NCI-H128 (cell line): ENCODE data around the gene KLHDC4.
"Not testable (repeated sequence)": the region's sequence is repeated elsewhere in the genome, so short reads cannot be mapped to it uniquely, and the experiment has no call there.

Source experiments
- DNase-seq: peaks from one replicate; lab custom pipeline; 2025; ENCODE audit not compliant: unreplicated experiment; lab: John Stamatoyannopoulos, UW

KLHDC4 gene

DNA sequence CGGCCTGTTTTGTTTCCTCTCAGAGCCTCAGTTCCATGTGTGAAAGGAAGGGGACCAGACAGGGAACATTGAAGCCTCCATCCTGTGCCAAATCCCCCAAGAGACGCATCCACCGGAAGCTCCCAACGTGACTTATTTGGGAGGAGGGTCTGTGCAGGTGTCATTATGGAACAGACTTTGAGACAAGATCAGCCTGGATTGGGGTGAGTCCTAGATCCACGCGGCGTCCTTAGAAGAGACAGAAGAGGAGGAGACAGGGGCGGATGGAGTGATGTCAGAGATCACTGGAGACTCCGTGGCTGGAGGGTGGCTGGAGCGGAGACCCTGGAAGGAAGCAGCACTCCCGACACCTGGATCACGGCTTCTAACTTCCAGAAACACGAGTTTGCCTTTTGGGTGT lies 80.0 kb downstream of the KLHDC4 start:
- DNase-seq: no peak

DNA sequence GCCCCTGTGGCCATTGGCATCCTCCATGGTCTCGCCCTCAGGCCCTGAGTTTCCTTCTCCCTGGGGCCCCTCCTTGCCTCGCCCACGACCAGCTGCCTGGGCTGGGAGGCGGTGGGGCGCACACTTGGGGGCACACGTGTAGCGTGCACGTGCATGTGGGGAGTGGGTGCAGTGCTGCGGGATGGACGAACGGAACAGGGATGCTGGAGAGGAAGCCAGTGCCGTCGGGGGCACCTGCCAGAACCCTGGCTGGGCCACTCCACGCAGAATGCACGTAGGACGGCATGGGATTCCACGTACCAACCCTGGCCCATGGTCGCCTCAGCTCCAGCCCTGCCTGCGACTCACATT lies 80.4 kb downstream of the KLHDC4 start:
- no peak for DNase-seq

DNA sequence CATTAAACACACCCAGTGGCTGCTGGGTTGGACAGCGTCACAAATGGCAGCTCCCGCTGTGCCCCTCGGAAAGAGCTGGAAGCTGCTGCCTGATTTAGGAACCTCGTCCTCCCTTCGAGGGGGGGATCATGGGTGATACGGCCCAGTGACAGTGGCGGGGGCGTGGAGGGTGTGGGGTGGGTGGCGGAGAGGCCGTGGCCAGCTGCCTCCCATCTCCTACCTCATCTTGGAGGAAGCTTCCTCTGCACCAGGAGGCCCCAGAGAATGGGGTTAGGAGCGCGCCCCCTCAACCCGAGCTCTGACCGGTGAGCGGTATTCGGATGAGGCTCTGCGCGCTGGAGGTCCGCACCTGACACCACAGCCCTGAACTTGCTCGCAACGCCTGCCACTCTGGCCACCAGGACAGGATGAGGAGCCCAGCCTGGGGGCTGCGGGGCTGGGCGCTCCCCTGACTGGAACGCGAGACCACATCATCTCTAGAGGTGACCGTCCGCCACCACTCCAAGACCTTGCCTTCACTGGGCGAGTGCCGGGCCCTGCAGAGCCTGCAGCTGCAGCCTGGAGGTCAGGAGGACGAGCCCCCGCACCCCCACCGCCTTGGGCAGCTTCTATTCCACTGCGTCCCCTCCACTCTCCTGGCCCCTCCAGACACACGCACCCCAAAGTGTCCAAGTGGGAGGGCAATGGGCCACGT lies 80.9 kb downstream of the KLHDC4 start:
- no peak for DNase-seq

DNA sequence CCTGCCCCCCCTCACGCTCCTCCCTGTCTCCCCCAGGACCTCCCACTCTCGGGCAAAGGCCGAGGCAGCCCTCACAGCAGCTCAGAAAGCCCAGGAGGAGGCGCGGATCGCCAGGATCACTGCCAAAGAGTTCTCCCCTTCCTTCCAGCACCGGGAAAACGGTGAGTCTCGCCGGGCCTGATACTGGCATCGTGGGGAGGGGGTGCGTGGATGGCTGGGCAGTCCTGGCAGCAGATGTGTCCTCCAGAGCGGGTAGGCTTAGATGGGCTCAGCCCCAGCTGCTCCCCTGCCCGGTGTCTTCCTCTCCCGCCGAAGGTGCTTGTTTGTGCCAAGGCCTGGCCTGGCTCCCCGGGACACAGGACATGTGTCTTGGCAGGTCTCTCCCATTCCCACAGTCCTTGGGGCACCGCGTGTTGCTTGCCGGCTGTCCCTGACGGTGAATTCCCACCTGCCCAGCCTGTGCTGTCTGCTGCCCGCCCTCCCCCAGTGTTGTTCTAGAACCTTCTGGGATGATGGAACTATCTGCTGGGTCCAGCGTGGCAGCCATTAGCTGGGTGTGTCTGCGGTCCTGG lies 81.6 kb downstream of the KLHDC4 start:
- DNase-seq: no peak

DNA sequence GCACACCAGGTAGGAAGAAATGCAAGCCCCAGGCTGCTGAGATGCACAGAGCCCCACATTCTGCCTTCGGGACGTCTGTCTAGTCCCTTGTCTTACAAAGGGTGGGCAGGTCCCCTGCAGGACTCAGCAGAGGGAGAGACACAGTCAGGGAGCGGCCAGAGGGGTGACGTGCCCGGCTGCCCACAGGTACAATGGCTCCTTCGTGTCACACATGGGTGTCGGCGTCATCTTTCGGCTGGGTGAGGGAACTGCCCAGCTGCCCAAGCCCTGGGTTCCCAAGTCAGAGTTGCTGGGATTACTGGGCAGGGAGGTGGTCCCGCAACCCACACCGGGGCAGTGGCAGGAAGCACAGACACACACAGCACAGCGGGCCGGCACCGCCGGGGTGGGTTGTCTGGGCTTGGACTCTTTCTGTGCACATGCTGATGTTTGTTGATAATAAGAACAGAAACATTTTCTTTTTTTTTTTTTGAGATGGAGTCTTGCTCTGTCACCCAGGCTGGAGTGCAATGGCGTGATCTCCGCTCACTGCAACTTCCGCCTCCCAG lies 82.9 kb downstream of the KLHDC4 start:
- DNase-seq: no peak

DNA sequence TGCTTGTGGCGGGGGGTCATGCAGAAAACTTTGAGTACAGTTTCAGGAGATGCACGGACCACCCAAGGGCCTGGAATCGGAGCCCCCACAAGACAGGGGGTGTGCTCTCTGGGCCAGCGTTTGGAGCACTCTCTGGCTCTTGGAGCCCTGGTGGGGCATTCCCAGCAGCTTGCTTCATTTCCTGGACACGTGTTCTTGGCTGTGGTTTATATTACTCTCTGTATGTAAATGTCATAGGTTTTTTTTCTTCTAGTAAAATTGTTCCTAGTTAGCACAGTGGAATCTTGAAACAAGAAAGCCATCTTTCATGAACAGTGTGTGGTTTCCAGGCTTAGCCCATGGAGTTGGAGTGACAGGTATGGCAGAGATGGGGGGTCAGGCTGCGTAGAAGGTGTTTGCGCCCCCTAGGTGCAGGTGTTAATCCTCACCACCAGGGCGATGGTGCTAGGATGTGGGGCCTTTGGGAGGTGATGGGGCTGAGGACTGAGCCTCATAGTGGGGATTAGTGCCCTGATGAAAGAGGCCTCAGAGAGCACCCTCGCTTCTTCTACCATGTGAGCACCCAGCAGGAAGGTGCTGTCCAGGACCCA lies 83.7 kb downstream of the KLHDC4 start:
- no peak for DNase-seq

DNA sequence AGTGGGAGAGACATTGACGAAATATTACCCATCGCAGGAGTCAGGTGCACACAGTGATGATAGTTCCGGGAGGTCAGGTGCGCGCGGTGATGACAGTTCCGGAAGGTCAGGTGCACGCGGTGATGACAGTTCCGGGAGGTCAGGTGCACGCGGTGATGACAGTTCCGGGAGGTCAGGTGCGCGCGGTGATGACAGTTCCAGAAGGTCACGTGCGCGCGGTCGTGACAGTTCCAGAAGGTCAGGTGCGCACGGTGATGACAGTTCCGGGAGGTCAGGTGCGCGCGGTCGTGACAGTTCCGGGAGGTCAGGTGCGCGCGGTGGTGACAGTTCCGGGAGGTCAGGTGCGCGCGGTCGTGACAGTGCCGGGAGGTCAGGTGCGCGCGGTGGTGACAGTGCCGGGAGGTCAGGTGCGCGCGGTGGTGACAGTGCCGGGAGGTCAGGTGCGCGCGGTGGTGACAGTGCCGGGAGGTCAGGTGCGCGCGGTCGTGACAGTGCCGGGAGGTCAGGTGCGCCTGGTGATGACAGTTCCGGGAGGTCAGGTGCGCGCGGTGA lies 84.7 kb downstream of the KLHDC4 start:
- not testable (repeated sequence) for DNase-seq

DNA sequence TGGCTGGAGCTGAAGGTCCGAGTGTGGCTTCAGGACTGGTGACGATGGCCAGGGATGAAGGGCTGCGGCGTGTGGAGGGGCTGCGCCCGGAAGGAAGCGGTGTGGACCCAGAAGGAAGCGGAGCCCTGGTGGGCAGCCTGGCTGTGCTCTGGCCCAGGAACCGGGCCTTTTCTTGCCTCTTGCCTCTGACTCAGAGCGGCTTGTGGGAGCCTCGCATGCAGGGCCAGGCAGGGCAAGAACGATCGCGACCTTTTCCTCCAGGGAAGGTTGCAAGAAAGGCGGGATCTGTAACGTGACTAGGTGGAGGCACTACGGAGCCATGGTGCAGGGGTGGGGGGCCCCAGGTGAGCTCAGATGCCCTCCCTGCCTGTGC lies 85.5 kb downstream of the KLHDC4 start:
- no peak for DNase-seq

DNA sequence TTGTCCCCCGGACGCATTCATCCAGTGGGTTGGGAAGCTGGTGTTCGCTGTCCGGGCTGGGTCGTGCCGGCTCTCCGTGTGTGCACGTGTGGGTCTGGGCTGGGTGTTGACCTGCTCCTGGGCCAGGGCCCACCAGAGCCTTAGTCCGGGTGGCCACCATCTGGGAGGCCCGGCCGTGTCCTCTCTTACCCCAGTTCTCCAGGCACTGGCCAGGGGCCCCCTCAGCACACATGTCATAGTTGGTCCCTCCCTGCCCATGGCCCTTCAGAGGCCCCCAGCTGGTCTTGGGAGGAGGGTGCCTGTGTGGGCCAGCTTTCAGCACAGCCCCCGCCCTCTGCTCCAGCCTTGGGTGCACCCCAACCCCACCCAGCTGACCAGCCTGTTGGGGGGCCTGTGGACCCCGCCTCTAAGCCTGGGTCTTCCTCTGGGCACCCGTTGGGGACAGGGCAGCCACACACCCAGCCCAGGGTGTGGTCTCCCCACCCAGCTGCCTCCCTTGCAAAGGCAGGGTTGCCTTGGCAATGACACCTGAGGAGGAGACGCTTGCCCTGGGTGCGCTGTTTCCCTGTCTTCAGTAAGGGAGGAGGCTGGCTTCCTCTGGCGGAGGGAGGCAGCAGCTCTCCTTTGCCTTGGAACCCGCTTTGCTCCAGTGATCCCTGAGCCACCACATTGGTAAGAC lies 86.1 kb downstream of the KLHDC4 start:
- DNase-seq: no peak

DNA sequence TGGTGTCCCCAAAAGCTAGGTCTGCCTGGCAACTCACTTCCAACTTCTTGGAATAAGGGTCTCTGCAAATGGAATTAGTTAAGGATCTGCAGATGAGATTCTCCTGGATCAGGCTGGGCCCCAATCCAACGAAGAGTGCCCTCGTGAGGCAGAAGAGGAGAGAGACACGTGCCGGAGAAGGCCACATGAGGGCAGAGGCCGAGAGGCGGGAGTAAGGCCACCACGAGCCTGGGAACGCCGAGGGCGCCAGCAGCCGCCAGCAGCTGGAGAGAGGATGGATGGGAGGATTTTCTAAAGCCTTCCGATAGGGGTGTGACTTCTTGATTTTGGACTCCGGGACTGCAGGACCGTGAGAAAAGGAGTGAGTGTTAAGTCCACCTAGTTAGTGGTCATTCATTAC lies 87.2 kb downstream of the KLHDC4 start:
- no peak for DNase-seq

DNA sequence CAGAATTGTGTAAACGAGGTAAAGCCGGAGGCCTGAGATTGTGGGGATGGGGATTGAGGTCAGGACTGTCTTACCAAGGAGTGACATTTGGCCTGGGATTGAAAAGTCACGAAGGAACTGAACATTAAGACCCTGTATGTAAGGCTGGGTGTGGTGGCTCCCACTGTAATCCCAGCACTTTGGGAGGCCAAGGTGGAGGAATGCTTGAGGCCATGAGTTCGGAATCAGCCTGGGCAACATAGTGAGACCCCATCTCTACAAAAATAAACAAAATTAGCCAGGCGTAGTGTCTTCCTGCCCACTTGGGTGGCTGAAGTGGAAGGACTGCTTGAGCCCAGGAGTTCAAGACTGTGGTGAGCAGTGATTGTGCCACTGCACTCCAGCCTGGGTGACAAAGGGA lies 88.0 kb downstream of the KLHDC4 start:
- DNase-seq: no peak

DNA sequence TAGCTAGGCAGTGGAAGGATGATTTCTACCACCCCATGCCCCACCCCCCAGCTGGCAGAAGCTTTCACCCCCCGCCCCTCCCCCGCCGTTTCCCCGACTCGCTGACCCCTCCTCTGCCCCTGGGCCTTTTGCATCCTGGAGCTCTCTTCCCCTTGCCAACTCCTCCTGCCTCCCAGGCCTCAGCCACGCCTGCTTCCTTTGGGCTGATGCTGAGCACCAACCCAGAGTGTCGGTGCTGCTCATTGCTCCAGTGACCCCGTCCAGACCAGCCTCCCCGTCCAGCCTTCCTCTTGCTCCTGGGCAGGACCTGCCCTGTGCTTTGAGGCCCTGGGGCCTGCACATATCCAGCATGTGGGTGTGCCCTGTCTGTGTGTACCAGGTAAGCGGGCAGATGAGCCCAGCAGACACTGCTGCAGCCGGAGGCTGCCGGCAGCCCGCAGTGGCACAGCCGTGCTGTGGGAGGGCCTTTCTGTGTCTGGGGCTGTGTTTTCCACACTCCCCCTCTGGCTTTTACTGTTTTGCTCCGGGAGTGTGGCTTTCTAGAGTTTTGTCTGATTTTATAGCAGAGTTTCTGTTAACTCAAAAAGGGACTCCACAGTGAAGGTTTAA lies 90.6 kb downstream of the KLHDC4 start:
- DNase-seq: no peak

DNA sequence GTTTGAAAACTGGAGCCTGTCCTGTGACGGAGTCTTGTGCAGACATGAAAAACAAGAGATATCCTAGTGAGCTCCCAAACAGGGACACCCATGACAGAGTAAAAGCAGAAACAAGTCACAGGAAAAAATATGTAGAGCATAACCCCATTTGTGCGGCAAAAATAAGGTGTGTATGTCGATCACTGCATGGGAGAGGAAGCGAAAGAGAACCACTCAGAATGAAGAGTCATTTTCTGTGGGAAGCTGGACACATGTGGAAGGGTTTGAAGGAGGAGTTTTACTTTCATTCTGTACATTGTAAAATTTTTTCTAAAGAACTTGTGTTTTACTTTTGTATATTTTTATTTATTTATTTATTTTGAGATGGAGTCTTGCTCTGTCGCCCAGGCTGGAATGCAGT lies 91.4 kb downstream of the KLHDC4 start:
- no peak for DNase-seq

DNA sequence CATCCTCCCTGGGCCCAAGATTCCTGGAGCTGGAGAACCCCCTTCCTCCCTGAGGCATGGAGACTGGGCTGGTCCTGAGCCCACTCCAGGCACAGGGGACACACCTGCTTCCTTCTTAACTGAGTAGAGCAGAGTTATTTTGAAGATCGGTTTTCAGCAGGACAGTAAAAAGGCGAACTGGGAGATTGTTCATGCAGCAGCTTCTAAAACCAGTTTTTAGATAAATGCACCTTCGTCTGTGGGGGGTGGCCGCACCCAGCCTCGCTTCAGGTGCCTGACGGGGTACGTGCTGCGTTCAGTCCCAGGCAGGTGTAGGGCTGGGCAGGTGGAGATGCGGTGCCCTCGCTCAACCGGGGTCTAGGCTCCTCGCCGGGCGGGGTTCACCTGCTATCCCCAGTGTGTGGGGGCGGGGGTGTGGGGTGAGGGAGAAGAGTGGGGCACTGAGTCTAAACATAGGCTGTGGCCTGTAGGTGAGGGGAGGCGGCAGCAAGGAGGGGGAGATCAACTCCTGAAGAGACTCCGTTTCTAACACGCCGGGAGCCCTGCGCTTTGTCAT lies 94.0 kb downstream of the KLHDC4 start:
- DNase-seq: no peak

DNA sequence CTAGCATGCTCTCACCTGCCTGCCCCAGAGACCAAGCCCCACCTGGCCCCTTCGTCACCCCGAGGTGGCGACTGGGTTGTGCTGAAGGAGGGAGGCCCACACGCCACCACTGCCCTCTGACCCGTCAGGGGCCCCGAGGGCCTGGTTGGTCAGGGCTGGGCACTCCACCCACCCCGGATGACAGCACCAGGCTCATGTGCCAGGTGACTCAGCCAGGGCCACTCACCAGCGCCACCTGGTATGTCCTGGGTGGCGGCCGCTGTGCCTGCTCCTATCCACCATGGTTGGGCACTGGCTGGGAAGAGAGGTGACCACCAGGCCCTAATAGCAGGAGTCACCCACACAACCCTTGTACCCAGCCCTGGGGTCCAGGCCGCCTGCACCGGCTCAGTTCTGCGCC lies 94.6 kb downstream of the KLHDC4 start:
- no peak for DNase-seq

DNA sequence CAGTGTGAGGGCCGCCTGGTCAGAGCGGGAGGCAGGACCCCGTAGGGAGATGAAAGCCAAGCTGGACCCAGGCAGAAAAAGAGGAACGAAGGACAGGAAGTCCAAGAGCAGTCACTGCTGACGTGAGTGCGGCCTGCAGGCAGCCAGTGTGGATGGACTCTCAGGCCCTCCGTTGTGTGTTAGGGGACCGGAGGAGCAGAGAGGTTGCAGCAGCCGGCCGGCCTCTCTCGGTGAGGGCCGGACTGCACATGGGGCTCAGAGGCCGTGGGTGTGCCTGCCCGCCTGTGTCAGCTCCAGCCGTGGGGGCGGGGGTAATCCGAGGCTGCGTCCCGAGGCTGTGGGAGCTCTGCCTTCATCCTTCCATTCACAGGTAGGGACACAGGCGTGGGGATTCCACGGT lies 96.1 kb downstream of the KLHDC4 start:
- DNase-seq: no peak

DNA sequence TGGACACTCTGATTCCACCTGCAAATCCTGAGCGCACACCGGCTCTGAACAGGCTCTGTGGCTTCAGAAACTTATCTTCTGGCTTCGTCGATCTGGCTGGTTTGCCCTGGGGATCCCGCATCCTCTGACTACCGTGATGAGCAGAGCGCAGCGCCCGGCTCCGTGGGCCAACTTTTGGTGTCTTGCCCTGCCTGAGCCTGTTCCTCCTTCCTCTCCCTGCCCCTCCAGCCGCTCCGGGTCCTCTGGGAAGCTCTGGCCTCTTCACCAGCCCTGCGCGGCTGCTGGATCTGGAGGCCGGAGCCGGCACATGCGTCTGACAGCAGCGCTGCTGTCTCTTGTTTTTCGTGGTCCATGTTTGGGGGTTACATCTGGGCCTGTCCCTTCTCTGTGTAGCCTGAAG lies 97.8 kb downstream of the KLHDC4 start:
- no peak for DNase-seq

DNA sequence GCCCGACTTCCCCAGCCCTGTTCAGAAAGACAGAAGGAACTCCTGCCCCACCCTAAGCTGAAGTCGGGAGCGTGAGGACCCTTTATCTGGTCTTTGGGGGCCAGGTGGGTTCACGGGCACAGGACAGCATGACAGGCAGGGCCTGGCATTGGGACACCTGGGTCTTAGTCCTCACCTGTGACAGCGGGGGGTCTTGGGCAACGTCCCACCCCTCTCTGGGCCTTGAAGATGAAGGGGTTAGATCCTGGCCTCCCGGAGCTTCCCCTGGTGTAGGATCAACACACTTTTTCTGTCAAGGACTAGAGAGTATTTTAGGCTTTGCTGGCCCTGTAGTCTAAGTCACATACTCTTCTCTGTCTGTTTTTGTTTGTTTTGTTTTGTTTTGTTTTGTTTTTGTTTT lies 98.3 kb downstream of the KLHDC4 start:
- no peak for DNase-seq

DNA sequence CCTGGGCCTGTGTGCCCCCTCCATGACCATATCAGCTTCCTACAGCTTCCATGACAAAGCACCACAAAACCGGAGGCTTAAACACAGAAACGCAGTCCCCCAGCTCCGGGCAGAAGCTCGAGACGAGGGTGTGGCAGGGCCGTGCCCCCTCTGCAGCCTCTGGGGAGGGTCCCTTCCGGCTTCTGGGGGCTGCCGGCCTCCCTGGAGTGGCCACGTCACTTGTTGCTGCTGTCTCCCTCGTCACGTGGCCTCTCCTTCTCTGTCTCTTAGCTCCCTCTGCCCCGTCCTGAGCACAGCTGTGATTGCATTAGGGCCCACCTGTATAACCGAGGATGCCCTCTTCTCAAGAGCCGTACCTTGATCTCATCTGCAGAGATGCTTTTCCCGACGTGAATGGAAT lies 98.9 kb downstream of the KLHDC4 start:
- DNase-seq: no peak

DNA sequence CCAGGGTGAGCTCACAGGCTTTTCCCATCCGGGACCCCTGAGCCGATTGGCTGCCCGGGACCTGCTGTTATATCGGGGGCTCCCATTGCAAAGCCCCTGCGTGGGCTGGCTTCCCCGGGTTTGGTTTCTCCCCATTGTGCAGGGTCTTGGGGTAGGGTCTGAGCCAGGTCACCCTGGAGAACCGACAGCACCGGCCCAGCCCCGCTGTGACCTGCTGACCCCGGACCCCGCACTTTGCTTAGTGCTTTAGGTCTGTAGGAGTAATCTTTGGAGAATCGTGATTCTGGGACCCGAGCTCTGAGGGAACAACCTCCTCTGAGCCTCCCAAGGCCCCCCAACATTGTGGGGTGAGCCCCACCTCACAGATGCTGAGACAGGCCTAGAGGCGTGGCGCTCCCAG lies 100.6 kb downstream of the KLHDC4 start:
- DNase-seq: no peak

DNA sequence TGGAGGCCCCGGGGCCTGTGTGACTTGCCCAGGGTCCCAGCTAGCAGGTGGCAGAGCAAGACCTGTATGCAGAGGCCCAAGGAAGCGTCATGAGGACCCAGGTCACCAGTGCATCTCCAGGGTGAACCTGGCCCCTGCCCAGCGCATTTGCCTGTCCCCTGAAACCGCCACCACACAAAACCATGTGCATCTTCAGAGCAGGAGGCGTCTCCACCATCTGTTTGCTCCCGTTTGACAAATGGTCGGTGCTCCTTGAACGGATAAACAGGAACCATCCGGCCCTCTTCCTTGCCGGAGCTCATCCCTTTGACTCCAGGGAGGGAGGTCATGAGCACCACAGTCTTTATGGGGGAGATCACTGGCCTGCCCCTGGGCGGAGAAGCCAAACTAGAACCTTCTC lies 101.0 kb downstream of the KLHDC4 start:
- DNase-seq: no peak
